Measurements from ENCODE around the gene C14orf132.

DNA sequence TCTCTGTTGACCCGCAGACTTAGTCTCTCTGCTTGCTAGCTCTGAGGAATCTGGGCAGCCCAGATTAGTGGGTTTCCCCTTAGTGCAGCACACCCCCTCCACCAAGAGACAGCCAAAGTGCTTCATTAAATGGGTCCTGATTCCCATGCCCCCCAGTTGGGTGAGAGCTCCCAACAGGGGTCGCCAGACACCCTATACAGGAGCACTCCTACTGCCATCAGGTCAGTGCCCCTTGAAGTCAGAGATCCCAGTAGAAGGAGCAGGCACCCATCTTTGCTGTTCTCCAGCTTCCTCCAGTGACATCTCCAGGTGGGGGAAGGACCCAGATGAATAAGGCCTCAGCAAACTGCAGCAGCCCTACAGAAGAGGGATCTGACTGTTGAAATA lies 36.7 kb upstream of the C14orf132 start:
- TF ChIP-seq, protein P1, sequence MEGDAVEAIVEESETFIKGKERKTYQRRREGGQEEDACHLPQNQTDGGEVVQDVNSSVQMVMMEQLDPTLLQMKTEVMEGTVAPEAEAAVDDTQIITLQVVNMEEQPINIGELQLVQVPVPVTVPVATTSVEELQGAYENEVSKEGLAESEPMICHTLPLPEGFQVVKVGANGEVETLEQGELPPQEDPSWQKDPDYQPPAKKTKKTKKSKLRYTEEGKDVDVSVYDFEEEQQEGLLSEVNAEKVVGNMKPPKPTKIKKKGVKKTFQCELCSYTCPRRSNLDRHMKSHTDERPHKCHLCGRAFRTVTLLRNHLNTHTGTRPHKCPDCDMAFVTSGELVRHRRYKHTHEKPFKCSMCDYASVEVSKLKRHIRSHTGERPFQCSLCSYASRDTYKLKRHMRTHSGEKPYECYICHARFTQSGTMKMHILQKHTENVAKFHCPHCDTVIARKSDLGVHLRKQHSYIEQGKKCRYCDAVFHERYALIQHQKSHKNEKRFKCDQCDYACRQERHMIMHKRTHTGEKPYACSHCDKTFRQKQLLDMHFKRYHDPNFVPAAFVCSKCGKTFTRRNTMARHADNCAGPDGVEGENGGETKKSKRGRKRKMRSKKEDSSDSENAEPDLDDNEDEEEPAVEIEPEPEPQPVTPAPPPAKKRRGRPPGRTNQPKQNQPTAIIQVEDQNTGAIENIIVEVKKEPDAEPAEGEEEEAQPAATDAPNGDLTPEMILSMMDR (IDR thresholded peaks at IDR 0.05): no peak
- TF ChIP-seq POLR2A (IDR thresholded peaks at IDR 0.05): no peak
